ENCODE results near the gene CCDC90B.

Gene CCDC90B

DNA sequence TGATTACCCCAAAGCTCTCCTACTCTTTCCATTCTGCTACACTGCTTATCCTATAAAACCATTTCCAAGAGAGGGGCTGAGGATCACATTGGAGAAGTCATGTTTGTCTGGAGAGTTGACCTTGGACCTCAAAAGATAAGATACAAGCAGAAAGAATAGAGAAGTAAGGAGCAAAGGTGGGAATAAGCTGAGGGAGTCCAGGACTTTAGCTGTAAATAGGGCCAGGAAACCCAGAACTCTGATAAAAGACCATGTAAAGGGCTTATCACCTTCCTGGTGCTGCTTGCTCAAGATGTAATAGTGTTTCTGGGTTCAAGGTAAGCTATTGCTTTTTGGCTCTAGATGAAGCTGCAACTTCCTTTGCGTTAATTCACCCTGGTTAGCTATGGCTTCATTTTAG is 32.8 kb upstream of the CCDC90B start:
- TF ChIP-seq, protein P1, sequence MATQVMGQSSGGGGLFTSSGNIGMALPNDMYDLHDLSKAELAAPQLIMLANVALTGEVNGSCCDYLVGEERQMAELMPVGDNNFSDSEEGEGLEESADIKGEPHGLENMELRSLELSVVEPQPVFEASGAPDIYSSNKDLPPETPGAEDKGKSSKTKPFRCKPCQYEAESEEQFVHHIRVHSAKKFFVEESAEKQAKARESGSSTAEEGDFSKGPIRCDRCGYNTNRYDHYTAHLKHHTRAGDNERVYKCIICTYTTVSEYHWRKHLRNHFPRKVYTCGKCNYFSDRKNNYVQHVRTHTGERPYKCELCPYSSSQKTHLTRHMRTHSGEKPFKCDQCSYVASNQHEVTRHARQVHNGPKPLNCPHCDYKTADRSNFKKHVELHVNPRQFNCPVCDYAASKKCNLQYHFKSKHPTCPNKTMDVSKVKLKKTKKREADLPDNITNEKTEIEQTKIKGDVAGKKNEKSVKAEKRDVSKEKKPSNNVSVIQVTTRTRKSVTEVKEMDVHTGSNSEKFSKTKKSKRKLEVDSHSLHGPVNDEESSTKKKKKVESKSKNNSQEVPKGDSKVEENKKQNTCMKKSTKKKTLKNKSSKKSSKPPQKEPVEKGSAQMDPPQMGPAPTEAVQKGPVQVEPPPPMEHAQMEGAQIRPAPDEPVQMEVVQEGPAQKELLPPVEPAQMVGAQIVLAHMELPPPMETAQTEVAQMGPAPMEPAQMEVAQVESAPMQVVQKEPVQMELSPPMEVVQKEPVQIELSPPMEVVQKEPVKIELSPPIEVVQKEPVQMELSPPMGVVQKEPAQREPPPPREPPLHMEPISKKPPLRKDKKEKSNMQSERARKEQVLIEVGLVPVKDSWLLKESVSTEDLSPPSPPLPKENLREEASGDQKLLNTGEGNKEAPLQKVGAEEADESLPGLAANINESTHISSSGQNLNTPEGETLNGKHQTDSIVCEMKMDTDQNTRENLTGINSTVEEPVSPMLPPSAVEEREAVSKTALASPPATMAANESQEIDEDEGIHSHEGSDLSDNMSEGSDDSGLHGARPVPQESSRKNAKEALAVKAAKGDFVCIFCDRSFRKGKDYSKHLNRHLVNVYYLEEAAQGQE (IDR thresholded peaks at IDR 0.05; ENCODE audit: low read depth) = no peak
- TF ChIP-seq NFIC (IDR thresholded peaks at IDR 0.05) = no peak
- TF ChIP-seq, protein P2, sequence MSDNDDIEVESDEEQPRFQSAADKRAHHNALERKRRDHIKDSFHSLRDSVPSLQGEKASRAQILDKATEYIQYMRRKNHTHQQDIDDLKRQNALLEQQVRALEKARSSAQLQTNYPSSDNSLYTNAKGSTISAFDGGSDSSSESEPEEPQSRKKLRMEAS (IDR thresholded peaks at IDR 0.05) = no peak
- no peak for TF ChIP-seq FOXM1 (IDR thresholded peaks at IDR 0.05; ENCODE audit: borderline replicate concordance, low read depth)
- TF ChIP-seq TCF12 (IDR thresholded peaks at IDR 0.05; ENCODE audit: low read depth) = no peak
- no peak for TF ChIP-seq TEAD4 (IDR thresholded peaks at IDR 0.05)
- no peak for TF ChIP-seq YY1 (IDR thresholded peaks at IDR 0.05; ENCODE audit: low read depth)
- no peak for TF ChIP-seq ZBTB7A (IDR thresholded peaks at IDR 0.05; ENCODE audit: low read depth)
- no peak for TF ChIP-seq USF1 (IDR thresholded peaks at IDR 0.05)
- TF ChIP-seq CREB1 (IDR thresholded peaks at IDR 0.05; ENCODE audit: low read depth) = no peak
- no peak for TF ChIP-seq CEBPB (IDR thresholded peaks at IDR 0.05)
- no peak for TF ChIP-seq TAF1 (IDR thresholded peaks at IDR 0.05; ENCODE audit: low read depth)
- TF ChIP-seq RAD21 (IDR thresholded peaks at IDR 0.05; ENCODE audit: low read depth) = no peak

- TF ChIP-seq FOXM1 (IDR thresholded peaks at IDR 0.05; ENCODE audit: borderline replicate concordance, low read depth) (no peak), EGR1 (IDR thresholded peaks at IDR 0.05) (no peak), TCF12 (IDR thresholded peaks at IDR 0.05; ENCODE audit: low read depth) (no peak), RAD21 (IDR thresholded peaks at IDR 0.05; ENCODE audit: low read depth) (no peak), TEAD4 (IDR thresholded peaks at IDR 0.05) (no peak), CREB1 (IDR thresholded peaks at IDR 0.05; ENCODE audit: low read depth) (no peak), NFIC (IDR thresholded peaks at IDR 0.05) (no peak), TAF1 (IDR thresholded peaks at IDR 0.05; ENCODE audit: low read depth) (no peak), YY1 (IDR thresholded peaks at IDR 0.05; ENCODE audit: low read depth) (no peak), USF1 (IDR thresholded peaks at IDR 0.05) (no peak), ZBTB7A (IDR thresholded peaks at IDR 0.05; ENCODE audit: low read depth) (no peak), CEBPB (IDR thresholded peaks at IDR 0.05) (no peak), EP300 (IDR thresholded peaks at IDR 0.05; ENCODE audit: borderline replicate concordance) (no peak)
- TF ChIP-seq, protein P2 (IDR thresholded peaks at IDR 0.05) = no peak
- TF ChIP-seq, protein P1 (IDR thresholded peaks at IDR 0.05; ENCODE audit: low read depth) = no peak
These were observed 31.9 kb upstream of the CCDC90B start for GRCh38 chr11:83317757-83318690.

DNA sequence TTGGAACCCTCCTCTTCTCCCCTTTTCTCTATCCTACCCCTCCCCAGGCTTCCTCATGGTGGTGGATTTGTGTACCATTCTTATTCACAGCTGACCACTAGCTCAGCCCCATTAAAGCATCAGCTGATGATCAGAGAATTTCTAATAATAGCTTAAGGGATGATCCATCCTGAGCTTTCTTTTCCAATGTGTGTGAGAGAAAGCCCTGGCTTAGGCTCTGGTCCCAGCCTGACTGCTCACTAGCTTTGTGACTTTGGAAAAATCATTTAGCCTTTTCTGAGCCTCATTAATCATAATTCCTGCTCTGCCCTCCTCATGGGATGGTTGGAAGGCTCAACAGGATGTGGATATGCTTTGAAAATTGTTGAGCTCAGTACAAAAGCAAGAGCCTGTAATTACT is 26.3 kb upstream of the CCDC90B start:
- TF ChIP-seq EP300 (IDR thresholded peaks at IDR 0.05; ENCODE audit: borderline replicate concordance) (no peak), TAF1 (IDR thresholded peaks at IDR 0.05; ENCODE audit: low read depth) (no peak), TCF12 (IDR thresholded peaks at IDR 0.05; ENCODE audit: low read depth) (no peak), CREB1 (IDR thresholded peaks at IDR 0.05; ENCODE audit: low read depth) (no peak), USF1 (IDR thresholded peaks at IDR 0.05) (no peak), CEBPB (IDR thresholded peaks at IDR 0.05) (no peak), ZBTB7A (IDR thresholded peaks at IDR 0.05; ENCODE audit: low read depth) (no peak)
- TF ChIP-seq, protein P2 (IDR thresholded peaks at IDR 0.05) = no peak

DNA sequence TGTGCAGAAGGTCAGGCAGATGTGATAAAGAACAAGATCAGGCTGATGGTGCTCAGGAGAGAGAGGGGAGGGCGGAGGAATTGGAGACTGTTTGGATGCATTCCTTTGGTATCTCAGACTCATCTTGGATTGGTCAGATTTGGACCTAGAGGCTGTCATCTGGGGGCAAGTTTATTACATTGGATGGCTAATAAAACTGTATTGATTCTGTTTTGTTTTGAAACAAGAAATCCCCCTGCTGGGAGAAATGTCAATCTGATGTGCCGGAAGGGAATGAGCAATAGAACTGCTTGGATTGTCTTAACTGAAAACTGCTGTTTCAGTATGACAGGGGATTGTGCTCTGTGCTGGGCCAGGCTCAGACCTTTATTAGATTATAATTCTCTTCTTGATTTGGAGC is 25.5 kb upstream of the CCDC90B start:
- TF ChIP-seq CEBPB (IDR thresholded peaks at IDR 0.05) (no peak), CREB1 (IDR thresholded peaks at IDR 0.05; ENCODE audit: low read depth) (no peak), EP300 (IDR thresholded peaks at IDR 0.05; ENCODE audit: borderline replicate concordance) (no peak), FOXM1 (IDR thresholded peaks at IDR 0.05; ENCODE audit: borderline replicate concordance, low read depth) (no peak), TAF1 (IDR thresholded peaks at IDR 0.05; ENCODE audit: low read depth) (no peak), EGR1 (IDR thresholded peaks at IDR 0.05) (no peak), USF1 (IDR thresholded peaks at IDR 0.05) (no peak), TEAD4 (IDR thresholded peaks at IDR 0.05) (no peak), TCF12 (IDR thresholded peaks at IDR 0.05; ENCODE audit: low read depth) (no peak), ZBTB7A (IDR thresholded peaks at IDR 0.05; ENCODE audit: low read depth) (no peak), YY1 (IDR thresholded peaks at IDR 0.05; ENCODE audit: low read depth) (no peak), RAD21 (IDR thresholded peaks at IDR 0.05; ENCODE audit: low read depth) (no peak), NFIC (IDR thresholded peaks at IDR 0.05) (no peak)
- TF ChIP-seq, protein P2 (IDR thresholded peaks at IDR 0.05) = no peak
- TF ChIP-seq, protein P1 (IDR thresholded peaks at IDR 0.05; ENCODE audit: low read depth) = no peak

All from Ishikawa (cell line).